Neural cell (in vitro differentiated cells): ENCODE measurements around the gene BMPR2.

Experiments
- CTCF ChIP-seq: fragments of 450-650 bp; IDR thresholded peaks from 2 replicates; pipeline ENCODE4 v1.5.1; 2014; ENCODE audit warnings: antibody characterized with exemption, mild to moderate bottlenecking, moderate library complexity; ENCODE audit not compliant: poor library complexity, severe bottlenecking
- EP300 ChIP-seq: fragments of 450-650 bp; conservative IDR thresholded peaks from 2 replicates; pipeline ENCODE4 v1.6.1; 2014; ENCODE audit warnings: antibody characterized with exemption, mild to moderate bottlenecking, moderate library complexity; ENCODE audit not compliant: poor library complexity, severe bottlenecking
- MXI1 ChIP-seq: fragments of 450-650 bp; conservative IDR thresholded peaks from 2 replicates; pipeline ENCODE4 v1.6.1; 2014; ENCODE audit warnings: antibody characterized with exemption, mild to moderate bottlenecking; ENCODE audit not compliant: poor library complexity, severe bottlenecking
- POLR2AphosphoS5 ChIP-seq: IDR thresholded peaks from 2 replicates; pipeline ENCODE4 v1.6.1; 2012
- TAF1 ChIP-seq: IDR thresholded peaks from 2 replicates; pipeline ENCODE4 v1.6.1; 2012; ENCODE audit warnings: low read depth
- TF ChIP-seq, protein P1 (sequence below): IDR thresholded peaks from 2 replicates; pipeline ENCODE4 v1.6.1; 2012; ENCODE audit warnings: borderline replicate concordance

- TF ChIP-seq POLR2AphosphoS5 (no peak), CTCF (no peak), MXI1 (no peak), TAF1 (no peak), EP300 (no peak)
- TF ChIP-seq, protein P1, sequence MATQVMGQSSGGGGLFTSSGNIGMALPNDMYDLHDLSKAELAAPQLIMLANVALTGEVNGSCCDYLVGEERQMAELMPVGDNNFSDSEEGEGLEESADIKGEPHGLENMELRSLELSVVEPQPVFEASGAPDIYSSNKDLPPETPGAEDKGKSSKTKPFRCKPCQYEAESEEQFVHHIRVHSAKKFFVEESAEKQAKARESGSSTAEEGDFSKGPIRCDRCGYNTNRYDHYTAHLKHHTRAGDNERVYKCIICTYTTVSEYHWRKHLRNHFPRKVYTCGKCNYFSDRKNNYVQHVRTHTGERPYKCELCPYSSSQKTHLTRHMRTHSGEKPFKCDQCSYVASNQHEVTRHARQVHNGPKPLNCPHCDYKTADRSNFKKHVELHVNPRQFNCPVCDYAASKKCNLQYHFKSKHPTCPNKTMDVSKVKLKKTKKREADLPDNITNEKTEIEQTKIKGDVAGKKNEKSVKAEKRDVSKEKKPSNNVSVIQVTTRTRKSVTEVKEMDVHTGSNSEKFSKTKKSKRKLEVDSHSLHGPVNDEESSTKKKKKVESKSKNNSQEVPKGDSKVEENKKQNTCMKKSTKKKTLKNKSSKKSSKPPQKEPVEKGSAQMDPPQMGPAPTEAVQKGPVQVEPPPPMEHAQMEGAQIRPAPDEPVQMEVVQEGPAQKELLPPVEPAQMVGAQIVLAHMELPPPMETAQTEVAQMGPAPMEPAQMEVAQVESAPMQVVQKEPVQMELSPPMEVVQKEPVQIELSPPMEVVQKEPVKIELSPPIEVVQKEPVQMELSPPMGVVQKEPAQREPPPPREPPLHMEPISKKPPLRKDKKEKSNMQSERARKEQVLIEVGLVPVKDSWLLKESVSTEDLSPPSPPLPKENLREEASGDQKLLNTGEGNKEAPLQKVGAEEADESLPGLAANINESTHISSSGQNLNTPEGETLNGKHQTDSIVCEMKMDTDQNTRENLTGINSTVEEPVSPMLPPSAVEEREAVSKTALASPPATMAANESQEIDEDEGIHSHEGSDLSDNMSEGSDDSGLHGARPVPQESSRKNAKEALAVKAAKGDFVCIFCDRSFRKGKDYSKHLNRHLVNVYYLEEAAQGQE = no peak
These were observed 22.7 kb upstream of the BMPR2 start for GRCh38 chr2:202353430-202353829.
